ENCODE results near the gene IBA57. TPM values are rescaled to one million over a fixed set of nuclear protein-coding genes. Genes with fewer than 3 reads are reported as not detected.

Gene IBA57
- total and polyA plus RNA-seq, 2 of the 8 experiments (the other 6 are each of a cell fraction or from before 2014, with no cell fraction given) = 2.6 to 5.9 TPM

DNA sequence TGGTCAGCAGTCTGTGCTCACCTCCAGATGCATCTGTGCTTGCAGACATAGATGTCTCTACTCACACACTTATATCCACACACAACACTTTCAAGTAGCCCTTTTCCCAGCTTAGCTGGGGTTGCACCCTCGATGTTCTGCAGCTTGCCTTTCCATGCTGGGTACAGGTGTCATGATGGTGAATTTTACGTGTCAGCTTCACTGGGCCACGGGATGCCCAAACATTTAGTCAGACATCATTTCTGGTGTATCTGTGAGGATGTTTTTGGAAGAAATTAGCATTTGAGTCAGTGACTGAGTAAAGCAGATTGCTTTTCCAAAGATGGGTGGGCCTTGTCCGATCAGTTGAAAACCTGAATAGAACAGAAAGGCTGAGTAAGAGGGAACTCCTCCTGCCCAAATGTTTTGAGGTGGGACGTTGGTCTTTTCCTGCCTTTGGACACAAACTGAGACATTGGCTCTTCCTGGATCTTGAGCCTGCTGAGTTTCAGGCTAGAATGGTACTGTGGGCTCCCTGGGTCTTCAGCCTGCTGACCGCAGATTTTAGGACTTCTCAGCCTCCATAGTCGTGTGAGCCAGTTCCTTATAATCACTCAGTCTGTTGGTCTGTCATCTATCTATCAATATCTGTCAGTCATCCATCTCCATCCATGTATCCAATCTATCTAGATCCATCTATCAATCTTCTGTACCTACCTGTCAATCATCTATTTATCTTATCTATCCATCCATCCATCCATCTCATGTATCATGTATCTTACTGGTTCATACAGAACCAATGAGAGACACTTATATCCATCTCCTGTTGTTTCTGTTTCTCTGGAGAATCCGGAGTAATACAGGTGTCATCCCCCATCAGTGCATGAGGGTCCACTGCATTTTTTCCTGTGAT is 29.6 kb downstream of the IBA57 start:
- Histone ChIP-seq H2BK120ac (replicated peaks; ENCODE audit: low read depth, low read length) (no peak overlapping the region), H3K9ac (replicated peaks in 1 of 4; ENCODE audit: extremely low read depth in 1 of 4, low read depth in 3 of 4, low read length in 3 of 4) (no peak overlapping the region), H3K27me3 (replicated peaks in 1 of 4; ENCODE audit: control insufficient read depth in 3 of 4, extremely low read depth in 1 of 4, insufficient read depth in 3 of 4, low read length in 3 of 4) (no peaks in the 10 kb centered on the region), H3K14ac (ENCODE audit: insufficient read length) (no peak overlapping the region), H3K9me3 (ENCODE audit: insufficient read depth in 2 of 2, low read depth in 1 of 2, low read length in 1 of 2) (peaks cover 15 to 20% of the 10 kb centered on the region in 2 experiments), H3K4me2 (ENCODE audit: insufficient read depth in 1 of 2, low read depth in 2 of 2, low read length in 2 of 2) (no peak overlapping the region), H3K36me3 (ENCODE audit: control insufficient read depth in 2 of 4, insufficient read depth in 4 of 4, low read length in 3 of 4) (no peaks in the 10 kb centered on the region), H3K79me1 (ENCODE audit: low read depth, low read length) (no peaks in the 10 kb centered on the region), H3K4me3 (ENCODE audit: extremely low read depth in 1 of 4, insufficient read depth in 2 of 4, low read depth in 3 of 4, low read length in 4 of 4) (no peak overlapping the region), H3K79me2 (ENCODE audit: control insufficient read depth in 1 of 2, insufficient read depth in 2 of 2, low read length in 2 of 2) (no peaks in the 10 kb centered on the region), H3K23me2 (ENCODE audit: low read depth, low read length) (no peaks in the 10 kb centered on the region), H3K56ac (replicated peaks; ENCODE audit: insufficient read length, low read depth, low read length) (no peak overlapping the region), H4K91ac (replicated peaks; ENCODE audit: insufficient read length, low read length) (no peak overlapping the region), H4K20me1 (replicated peaks in 1 of 2; ENCODE audit: control insufficient read depth in 1 of 2, insufficient read depth in 2 of 2, low read length in 2 of 2) (no peaks in the 10 kb centered on the region), H2BK15ac (ENCODE audit: low read length) (no peak overlapping the region), H2BK5ac (ENCODE audit: low read depth, low read length) (no peak overlapping the region), H3K4me1 (replicated peaks in 1 of 4; ENCODE audit: control insufficient read depth in 3 of 4, insufficient read depth in 4 of 4, low read length in 3 of 4) (no peaks in the 10 kb centered on the region), H3K18ac (ENCODE audit: extremely low read depth, low read length) (no peak overlapping the region), H2BK12ac (ENCODE audit: low read depth, low read length) (no peak overlapping the region), H3K27ac (ENCODE audit: low read depth, low read length) (no peak overlapping the region), H2AFZ (ENCODE audit: low read length) (no peak overlapping the region), H4K8ac (ENCODE audit: extremely low read depth, insufficient read depth, low read length) (no peak overlapping the region), H3K23ac (ENCODE audit: insufficient read length) (no peak overlapping the region), H2AK5ac (ENCODE audit: low read depth, low read length) (no peak overlapping the region), H4K5ac (ENCODE audit: insufficient read length, low read depth, low read length) (no peak overlapping the region), H2BK20ac (ENCODE audit: low read length) (no peak overlapping the region), H3K4ac (replicated peaks; ENCODE audit: insufficient read length, low read depth, low read length) (no peak overlapping the region)
- CTCF ChIA-PET (ENCODE audit: partially characterized antibody) = interaction anchor here (0.7 kb wide), 1 partner anchor 18 kb away, joined by 3 read pairs; no protein-coding TSS in a partner anchor
- 82% methylated on average over 8 of the region's 8 CpGs; no CpG with 5 or more reads in 1 of the 2 experiments for WGBS, 2 experiments (ENCODE audit: extremely low coverage in 1 of 2, insufficient coverage in 1 of 2, insufficient read length in 1 of 2, insufficient replicate concordance in 2 of 2, low coverage in 1 of 2, low lambda C conversion rate in 2 of 2, missing lambda C conversion rate in 1 of 2)
- POLR2A ChIA-PET (ENCODE audit: partially characterized antibody) = no interaction called here
- FAIRE-seq (no peak), DNase-seq (ENCODE audit: low read depth in 1 of 2, low spot score in 2 of 2) (no peak)
- no peak for TF ChIP-seq HDAC2 (IDR thresholded peaks at IDR 0.05; ENCODE audit: borderline replicate concordance in 1 of 2, low read depth in 2 of 2, low read length in 2 of 2)
- TF ChIP-seq POLR2AphosphoS5 (IDR thresholded peaks at IDR 0.05; ENCODE audit: low read depth, low read length) = no peak
- no peak for TF ChIP-seq SP2 (IDR thresholded peaks at IDR 0.05; ENCODE audit: low read length)
- no peak for TF ChIP-seq POU5F1 (IDR thresholded peaks at IDR 0.05; ENCODE audit: low read depth, low read length)
- no peak for TF ChIP-seq KDM4A (IDR thresholded peaks at IDR 0.05; ENCODE audit: low read depth, low read length, severe bottlenecking)
- no peak for TF ChIP-seq TEAD4 (IDR thresholded peaks at IDR 0.05; ENCODE audit: low read depth, low read length)
- TF ChIP-seq SP4 (IDR thresholded peaks at IDR 0.05; ENCODE audit: low read length) = no peak
- no peak for TF ChIP-seq CREB1 (IDR thresholded peaks at IDR 0.05)
- no peak for TF ChIP-seq GABPA (IDR thresholded peaks at IDR 0.05; ENCODE audit: borderline replicate concordance, insufficient read depth, low read length)
- no peak for TF ChIP-seq GTF2F1 (IDR thresholded peaks at IDR 0.05; ENCODE audit: borderline replicate concordance, low read depth, low read length)
- TF ChIP-seq, protein P1, sequence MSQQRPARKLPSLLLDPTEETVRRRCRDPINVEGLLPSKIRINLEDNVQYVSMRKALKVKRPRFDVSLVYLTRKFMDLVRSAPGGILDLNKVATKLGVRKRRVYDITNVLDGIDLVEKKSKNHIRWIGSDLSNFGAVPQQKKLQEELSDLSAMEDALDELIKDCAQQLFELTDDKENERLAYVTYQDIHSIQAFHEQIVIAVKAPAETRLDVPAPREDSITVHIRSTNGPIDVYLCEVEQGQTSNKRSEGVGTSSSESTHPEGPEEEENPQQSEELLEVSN (IDR thresholded peaks at IDR 0.05) = no peak
- TF ChIP-seq HDAC6 (IDR thresholded peaks at IDR 0.05; ENCODE audit: low read depth, low read length) = no peak
